ENCODE measurements around the gene AK6.

GRCh38 chr5:69329905-69330489 lies 39.3 kb downstream of the AK6 start:
- TF ChIP-seq FOXA1 (IDR thresholded peaks at IDR 0.05) (no peak), BHLHE40 (IDR thresholded peaks at IDR 0.05; ENCODE audit: borderline replicate concordance) (no peak), ARNT (IDR thresholded peaks at IDR 0.05) (no peak), NFRKB (IDR thresholded peaks at IDR 0.05) (no peak), ELF4 (IDR thresholded peaks at IDR 0.05) (no peak), LEF1 (IDR thresholded peaks at IDR 0.05; ENCODE audit: borderline replicate concordance) (no peak), SUZ12 (IDR thresholded peaks at IDR 0.05) (no peak), SP1 (IDR thresholded peaks at IDR 0.05) (no peak), ZNF384 (IDR thresholded peaks at IDR 0.05) (no peak)

Data from HEK293T (cell line).